Right forelimb (tissue), 1 donor: ENCODE measurements around the gene PIGM.

Experiments
- DNase-seq: peaks from one replicate; pipeline ENCODE4 v3.0.0-alpha.2; 2018

Gene PIGM

GRCh38 chr1:159986093-159986492 lies 45.7 kb downstream of the PIGM start:
- DNase-seq: no peak

DNA sequence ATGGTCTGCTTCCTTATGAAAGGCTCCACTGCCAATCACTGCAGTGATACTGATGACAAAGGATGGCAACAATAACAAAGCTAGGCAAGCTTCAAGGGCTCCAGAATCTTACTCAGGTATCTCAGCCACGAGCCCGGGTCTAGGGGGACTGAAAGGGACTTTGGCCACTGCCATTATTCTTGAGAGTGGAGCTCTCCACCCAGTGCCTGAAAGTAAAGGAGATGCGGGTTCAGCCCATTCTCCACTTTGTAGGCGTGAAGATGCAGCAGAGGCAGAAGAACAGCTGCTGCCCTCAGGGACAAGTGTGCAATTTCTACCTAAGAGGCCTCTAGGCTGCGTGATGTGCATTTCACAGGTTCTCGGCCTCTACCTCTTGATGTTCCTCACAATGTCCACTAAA lies 46.3 kb downstream of the PIGM start:
- DNase-seq: no peak

GRCh38 chr1:159983681-159984080 lies 48.1 kb downstream of the PIGM start:
- no peak for DNase-seq

DNA sequence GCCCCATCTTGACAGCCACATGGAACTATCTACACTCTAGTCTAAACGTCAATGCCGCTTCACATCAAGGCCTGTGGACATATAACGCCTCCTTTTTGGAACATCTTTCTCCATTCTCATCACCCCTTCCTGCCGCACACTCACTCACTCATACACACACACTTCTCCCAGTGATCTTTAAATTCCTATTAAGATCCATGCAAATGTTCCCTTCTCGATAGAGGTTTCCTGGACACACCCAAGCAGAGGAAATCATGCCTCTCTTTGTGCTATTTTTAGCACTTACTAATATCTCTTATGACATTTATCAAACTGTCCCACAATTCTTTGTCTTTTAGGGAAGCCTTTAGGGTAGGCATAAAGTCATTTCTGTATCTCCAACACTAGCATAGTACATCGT lies 49.5 kb downstream of the PIGM start:
- DNase-seq: no peak

- no peak for DNase-seq
Observed at GRCh38 chr1:159981351-159982055, 50.3 kb downstream of the PIGM start.

GRCh38 chr1:159980786-159981185 lies 51.0 kb downstream of the PIGM start:
- no peak for DNase-seq

- no peak for DNase-seq
Observed at GRCh38 chr1:159980076-159980475, 51.7 kb downstream of the PIGM start.

DNA sequence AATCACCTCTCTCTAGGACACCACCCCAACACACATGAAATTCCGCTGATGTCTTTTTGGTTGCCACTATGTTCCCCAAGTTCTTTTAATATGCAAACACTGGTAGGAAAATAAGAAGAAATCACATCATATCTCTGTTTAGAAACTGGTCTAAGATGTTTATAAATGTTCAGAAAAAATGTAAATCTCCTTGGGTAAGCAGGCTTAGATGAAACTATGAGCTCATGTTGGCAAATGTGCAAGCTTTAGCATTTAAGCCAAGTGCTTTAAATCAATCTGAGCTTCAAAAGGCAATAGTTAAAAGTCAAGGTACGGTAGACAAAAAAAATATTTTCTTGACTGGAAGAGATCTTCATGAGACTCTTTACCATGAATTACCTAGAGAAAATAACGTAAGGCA lies 52.5 kb downstream of the PIGM start:
- DNase-seq: no peak

- DNase-seq: no peak
Observed at GRCh38 chr1:159978107-159978398, 53.7 kb downstream of the PIGM start.

DNA sequence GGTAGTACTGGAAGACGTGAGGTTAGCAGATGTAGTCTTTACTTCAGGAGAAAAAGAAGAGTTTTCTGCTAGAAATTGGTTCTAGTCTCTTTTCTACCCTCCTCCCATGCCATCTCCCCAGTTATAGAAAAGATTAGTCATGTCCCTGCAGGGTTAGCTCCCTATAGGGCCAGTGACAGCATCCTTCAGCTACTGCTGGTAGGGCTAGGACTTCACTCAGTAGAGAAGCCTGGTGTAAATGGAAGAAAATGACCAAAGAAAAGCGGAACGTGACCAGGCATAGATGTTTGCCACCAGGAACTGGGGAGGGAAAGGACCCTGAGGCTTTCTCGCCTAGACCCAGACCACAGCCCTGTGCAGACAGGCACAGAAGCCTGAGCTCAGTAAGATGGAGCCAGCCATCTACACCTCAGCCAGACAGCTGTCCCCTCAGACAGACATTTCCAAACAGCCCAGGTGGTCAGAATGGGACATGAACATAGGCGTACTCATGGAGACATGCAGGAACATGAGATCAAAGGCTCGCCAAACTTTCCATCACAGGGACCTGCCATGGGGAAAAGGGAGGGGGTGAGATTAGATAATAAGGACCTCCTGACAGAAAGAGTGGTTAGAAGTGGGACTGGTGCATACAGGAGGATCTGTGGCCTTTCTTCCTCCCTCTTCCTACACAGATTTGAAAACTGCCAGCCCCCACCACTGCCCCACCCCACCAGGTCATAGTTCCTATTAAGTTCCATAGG lies 54.3 kb downstream of the PIGM start:
- no peak for DNase-seq
